SH-SY5Y (cell line): ENCODE measurements around the gene LSMEM2.

Experiments
- GATA2 ChIP-seq: IDR thresholded peaks from 2 replicates; pipeline ENCODE4 v1.6.1; 2011; ENCODE audit warnings: mild to moderate bottlenecking, low read depth, low read length
- GATA3 ChIP-seq: IDR thresholded peaks from 2 replicates; pipeline ENCODE4 v1.6.1; 2011; ENCODE audit warnings: low read depth, mild to moderate bottlenecking, low read length, moderate library complexity

Gene LSMEM2

GRCh38 chr3:50294492-50295403 lies 15.9 kb downstream of the LSMEM2 start:
- TF ChIP-seq GATA3 (no peak), GATA2 (no peak)

GRCh38 chr3:50295553-50296431 lies 16.9 kb downstream of the LSMEM2 start:
- no peak for TF ChIP-seq GATA3
- TF ChIP-seq GATA2, result no peak

GRCh38 chr3:50296721-50297383 lies 18.0 kb downstream of the LSMEM2 start:
- no peak for TF ChIP-seq GATA2
- no peak for TF ChIP-seq GATA3

DNA sequence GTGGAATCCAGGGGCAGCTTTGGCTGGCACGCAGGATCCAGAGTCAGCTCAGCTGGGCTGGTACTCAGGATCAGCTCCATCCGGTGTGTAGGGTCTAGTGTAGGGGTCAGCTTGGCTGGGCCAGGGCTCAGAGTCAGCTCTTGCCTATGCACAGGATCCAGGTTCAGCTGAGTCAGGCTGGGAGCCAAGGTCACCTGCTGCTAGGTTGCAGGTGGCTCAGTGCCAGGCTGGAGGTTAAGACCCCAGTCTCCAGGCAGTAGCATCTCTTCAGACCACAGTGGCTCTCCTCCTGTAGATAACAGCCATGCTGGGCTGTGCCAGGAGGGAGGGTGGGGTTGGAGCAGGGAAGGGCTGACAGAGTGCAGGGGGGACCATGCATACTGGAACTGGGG lies 18.5 kb downstream of the LSMEM2 start:
- TF ChIP-seq GATA3, result no peak
- no peak for TF ChIP-seq GATA2

GRCh38 chr3:50297896-50298725 lies 19.2 kb downstream of the LSMEM2 start:
- no peak for TF ChIP-seq GATA2
- no peak for TF ChIP-seq GATA3

DNA sequence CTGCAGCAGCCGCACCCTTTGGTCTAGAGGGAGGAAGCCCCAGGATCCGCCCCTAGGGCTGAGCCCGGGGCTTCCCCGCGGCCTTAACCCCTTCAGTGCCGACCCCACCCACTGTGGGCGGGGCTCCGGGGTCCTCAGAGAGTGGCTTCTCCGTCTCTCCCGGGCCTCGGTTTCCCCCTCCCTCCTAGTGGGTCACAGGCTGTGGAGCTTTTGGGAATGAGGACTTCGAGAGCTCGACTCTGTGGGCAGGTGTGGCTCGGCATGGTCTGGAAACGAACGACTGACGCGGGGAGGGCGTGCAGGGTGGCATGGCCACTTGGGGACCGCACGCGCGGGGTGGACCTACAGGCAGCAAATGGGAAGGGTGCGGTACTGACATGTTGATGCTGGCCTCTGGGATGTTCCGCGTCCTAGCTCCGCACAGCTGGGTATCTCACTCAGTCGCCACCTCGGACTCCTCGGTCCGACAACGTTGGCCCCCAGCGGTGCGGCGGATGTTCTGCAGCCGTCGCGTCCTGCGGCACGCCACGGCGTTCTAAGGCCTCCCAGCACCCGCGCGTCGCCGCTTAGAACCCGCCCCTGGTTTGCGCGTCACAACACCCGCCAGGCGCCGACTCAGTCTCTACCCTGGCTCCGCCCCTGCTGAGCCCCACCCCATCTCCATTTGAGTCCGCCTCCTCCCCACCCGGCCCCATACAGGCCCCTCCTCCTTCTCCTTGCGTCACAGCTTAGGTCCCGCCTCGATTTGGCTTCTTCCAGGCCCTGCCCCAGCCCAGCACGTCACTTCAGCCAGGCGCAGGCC lies 20.1 kb downstream of the LSMEM2 start, which contains the start of the genes HYAL3 and NAA80:
Gene HYAL3 (minus strand): TSS at position 570 of the 802 bp plus-strand sequence. CDS start 3,803 bp downstream, outside the sequence.
Gene NAA80 (minus strand): TSS at position 570 of the 802 bp plus-strand sequence. CDS start 1,942 bp downstream, outside the sequence.
- TF ChIP-seq GATA3 (no peak), GATA2 (no peak)

DNA sequence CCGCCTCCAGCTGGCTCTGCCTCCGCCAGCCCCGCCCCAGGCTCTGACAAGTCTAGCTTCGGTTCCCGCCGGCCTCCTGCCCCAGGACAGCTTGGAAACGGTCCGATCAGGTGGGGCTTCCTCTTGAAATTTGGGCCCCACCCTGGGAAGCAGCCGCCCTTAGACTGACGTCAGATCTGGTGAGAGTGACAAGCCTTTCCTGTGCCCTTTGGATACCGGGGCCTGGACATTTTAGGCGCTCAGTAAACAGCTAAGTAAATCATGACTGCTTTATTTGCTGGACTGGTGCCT lies 20.7 kb downstream of the LSMEM2 start:
- TF ChIP-seq GATA2 (no peak), GATA3 (no peak)

DNA sequence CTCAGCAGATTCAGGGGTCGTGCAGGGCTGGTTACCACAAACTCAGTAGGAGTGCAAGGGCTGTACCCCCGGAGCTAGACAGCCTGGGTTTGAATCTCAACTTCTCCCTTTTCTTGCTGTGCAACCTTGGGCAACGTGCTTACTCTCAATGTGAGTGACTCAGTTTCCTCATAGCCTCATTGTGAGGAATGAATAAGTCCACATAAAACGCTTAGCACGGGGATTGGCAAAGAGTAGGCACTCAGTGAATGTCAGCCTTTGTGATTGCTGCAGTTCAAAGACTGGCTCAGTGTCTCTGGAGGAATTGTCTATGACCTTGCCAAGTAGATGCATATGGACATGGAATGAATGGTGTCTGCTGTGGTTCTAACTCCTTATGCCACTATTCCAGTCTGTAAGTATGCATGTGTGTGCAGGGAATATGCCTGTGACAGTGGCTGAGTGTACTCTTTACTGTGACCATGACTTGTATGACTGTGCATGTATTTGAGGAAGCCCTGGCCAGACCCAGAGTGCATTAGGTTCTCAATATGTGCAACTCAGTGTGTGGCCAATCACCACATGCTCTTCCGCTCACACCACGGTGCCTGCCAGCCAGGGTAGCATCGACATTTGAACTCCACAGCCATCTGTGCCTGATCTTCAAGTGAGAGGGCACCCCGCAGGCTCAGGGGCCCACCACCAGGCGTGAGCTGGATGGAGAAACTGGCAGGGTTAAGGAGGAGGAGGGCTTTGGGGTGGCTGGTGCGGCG lies 21.2 kb downstream of the LSMEM2 start:
- no peak for TF ChIP-seq GATA2

- TF ChIP-seq GATA3, result no peak
Measured at GRCh38 chr3:50300681-50301254, 21.9 kb downstream of the LSMEM2 start.

GRCh38 chr3:50302095-50303012 lies 23.5 kb downstream of the LSMEM2 start:
- TF ChIP-seq GATA3 (no peak), GATA2 (no peak)
